GM19193 (cell line): ENCODE results near the gene SUPT3H.

Source experiments
- POLR2A ChIP-seq: IDR thresholded peaks from 4 replicates; pipeline ENCODE4 v1.6.1; 2011; ENCODE audit not compliant: insufficient read depth, insufficient read length; ENCODE audit errors: extremely low read depth

Gene SUPT3H

GRCh38 chr6:45148711-45149341 lies 228.9 kb downstream of the SUPT3H start:
- no peak for TF ChIP-seq POLR2A

GRCh38 chr6:45148278-45148677 lies 229.5 kb downstream of the SUPT3H start:
- no peak for TF ChIP-seq POLR2A

DNA sequence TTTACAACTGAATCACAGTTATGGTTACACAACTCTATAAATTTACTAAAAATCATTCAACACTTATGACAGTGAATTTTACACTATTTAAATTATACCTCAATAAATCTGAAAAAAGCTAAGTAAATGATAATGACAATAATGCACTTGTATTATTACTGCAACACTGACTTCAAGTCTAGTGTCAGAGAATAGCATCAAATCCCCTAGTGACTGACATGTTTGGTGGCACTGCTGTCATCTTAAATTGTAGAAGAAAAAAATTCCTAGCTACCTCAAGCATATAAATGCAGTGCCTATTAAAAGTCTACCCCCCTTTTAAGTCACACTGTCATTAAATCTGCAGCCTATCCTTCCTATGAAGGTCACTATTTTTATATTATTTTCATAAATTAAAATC lies 239.0 kb downstream of the SUPT3H start:
- no peak for TF ChIP-seq POLR2A

- no peak for TF ChIP-seq POLR2A
Measured at GRCh38 chr6:45136495-45136894, 241.2 kb downstream of the SUPT3H start.

- no peak for TF ChIP-seq POLR2A
Measured at GRCh38 chr6:45132658-45133294, 245.0 kb downstream of the SUPT3H start.

GRCh38 chr6:45132059-45132458 lies 245.7 kb downstream of the SUPT3H start:
- TF ChIP-seq POLR2A: no peak

GRCh38 chr6:45129051-45129450 lies 248.7 kb downstream of the SUPT3H start:
- no peak for TF ChIP-seq POLR2A

DNA sequence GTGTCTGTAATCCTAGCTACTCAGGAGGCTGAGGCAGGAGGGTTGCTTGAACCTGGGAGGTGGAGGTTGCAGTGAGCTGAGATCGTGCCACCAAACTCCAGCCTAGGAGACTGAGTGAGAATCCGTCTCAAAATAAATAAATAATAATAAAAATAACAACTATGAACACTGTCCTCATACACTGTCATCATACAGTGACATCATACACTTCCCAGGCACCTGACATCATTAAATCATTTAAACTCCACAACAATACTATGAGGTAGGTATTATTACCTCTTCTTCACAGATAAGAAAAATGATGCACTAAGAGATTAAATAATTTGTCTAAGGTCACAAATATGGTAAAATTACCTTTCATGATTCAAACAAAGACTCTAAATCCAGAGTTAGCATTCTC lies 250.5 kb downstream of the SUPT3H start:
- TF ChIP-seq POLR2A: no peak

- no peak for TF ChIP-seq POLR2A
Measured at GRCh38 chr6:45126033-45126432, 251.7 kb downstream of the SUPT3H start.

DNA sequence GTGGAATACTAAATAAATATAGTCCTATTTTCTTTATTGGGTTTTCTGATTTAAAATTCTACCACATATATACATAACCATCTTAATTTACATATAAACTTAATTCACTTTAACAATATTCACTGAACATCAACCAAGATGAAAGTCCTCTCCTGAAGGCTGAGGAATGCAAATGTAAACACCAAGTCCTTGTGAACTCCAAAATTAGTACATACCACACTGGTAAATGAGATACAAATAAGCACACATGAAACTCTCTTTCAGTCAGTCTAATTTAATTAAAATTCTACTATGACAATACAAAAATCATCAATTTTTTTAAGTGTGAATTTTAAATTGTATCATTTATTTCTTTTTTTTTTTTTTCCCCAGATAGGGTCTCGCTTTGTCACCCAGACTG lies 254.7 kb downstream of the SUPT3H start:
- no peak for TF ChIP-seq POLR2A

GRCh38 chr6:45118754-45119153 lies 259.0 kb downstream of the SUPT3H start:
- no peak for TF ChIP-seq POLR2A

- no peak for TF ChIP-seq POLR2A
Measured at GRCh38 chr6:45116714-45117410, 260.9 kb downstream of the SUPT3H start.

DNA sequence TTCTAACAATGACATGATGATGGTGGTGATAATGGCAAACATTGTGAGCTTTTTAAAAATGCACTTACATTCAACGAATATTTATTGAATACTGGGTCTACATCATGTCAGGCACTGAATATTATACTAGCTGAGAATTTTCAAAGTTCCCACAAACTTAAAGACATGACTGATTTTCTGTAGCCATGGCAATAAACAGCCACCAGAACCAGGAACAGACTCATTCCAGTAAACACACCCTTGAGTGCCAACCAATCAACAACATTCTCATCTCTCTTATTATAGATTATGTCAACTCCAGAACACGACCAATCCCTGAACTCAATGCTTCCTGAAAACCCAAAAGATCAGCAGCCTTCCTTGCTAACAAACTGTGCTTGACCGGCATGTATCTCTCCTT lies 262.0 kb downstream of the SUPT3H start:
- no peak for TF ChIP-seq POLR2A

DNA sequence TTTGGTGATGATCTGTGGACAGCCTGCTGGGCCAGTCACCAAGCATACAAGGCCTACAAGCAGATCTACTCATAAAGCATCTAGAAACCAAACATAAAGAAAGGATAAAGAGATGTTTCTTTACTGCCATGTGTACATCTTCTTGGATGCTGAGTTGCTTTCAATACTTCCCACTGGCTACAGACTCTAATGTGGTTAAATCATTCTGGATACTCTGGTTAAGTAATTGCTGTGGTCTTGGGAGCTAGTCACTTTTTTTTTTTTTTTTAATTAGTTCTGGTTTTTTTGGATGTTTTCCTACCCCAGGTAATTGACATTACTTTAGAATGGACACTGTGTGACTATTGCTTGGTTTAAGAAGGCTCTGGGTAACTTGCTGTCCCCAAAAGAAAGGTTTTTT lies 265.0 kb downstream of the SUPT3H start:
- TF ChIP-seq POLR2A: no peak

- no peak for TF ChIP-seq POLR2A
Measured at GRCh38 chr6:45109551-45109950, 268.2 kb downstream of the SUPT3H start.
